Right ventricle myocardium superior (tissue), 1 donor: ENCODE data around the gene TEAD2. TPM values are rescaled to one million over a fixed set of nuclear protein-coding genes. Genes with fewer than 3 reads are reported as not detected.
"Not testable (repeated sequence)": the region's sequence is repeated elsewhere in the genome, so short reads cannot be mapped to it uniquely, and the experiment has no call there.

ENCODE experiments used
- ATAC-seq: fragments of 200-7000 bp; cut with Tn5 transposase; one replicate; pipeline ENCODE4 v1.9.1; 2020; ENCODE audit warnings: mild to moderate bottlenecking; ENCODE audit not compliant: poor library complexity
- DNase-seq: peaks from one replicate; pipeline ENCODE4 v3.0.0-alpha.2; 2020
- intact Hi-C: fragments of 100-400 bp; cut with DNase I; formaldehyde crosslinking; loops from one replicate; pipeline ENCODE4 v1.11.2; 2022
- total RNA-seq: library from RNA; stranded (reverse); fragmentation: NEBNext Ultra II Directional; extraction: Animal tissue kit (Norgen Biotek cat#: 25700); gene quantifications from one replicate; pipeline ENCODE4 v1.2.1, GENCODE V29; 2021
- donor health status: DM: no; HTN: yes; CAD: no; lungs with severe emphysema.

TEAD2 gene
- total RNA-seq, 1 donor from 2014 or later: 57.9 TPM

DNA sequence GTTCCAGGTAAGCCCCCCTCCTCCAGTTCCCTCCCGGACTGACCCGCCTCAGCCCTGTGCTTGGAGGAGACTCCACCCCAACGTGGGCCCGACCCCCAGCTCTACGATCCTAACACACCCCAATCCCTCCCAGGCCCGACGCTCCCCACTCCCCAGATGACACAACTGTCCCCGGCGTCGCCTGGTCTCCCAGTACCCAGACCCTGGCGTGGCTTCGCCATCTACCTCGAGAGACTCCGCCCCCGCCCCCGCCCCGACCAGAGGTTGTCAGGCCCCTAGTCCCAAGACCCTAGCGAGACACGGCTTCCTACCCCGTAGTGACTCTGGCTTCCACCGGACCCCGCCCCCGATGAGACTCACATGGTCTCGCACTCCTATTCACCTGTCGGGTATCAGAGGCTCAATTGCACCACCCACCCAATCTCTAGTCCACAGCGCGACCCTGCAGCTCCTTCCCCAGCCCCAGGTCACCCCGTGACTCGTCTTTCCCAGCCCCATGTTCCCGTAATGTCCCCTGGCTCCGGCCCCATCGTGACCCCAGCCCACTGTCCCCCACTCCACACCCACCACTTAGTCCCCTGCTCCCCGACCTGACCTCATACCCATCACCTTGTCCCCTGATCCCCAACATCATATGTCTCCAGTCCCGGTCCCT lies 24.1 kb downstream of the TEAD2 start:
- ATAC-seq (no peak), DNase-seq (no peak)
- intact Hi-C loops: no loop called here

DNA sequence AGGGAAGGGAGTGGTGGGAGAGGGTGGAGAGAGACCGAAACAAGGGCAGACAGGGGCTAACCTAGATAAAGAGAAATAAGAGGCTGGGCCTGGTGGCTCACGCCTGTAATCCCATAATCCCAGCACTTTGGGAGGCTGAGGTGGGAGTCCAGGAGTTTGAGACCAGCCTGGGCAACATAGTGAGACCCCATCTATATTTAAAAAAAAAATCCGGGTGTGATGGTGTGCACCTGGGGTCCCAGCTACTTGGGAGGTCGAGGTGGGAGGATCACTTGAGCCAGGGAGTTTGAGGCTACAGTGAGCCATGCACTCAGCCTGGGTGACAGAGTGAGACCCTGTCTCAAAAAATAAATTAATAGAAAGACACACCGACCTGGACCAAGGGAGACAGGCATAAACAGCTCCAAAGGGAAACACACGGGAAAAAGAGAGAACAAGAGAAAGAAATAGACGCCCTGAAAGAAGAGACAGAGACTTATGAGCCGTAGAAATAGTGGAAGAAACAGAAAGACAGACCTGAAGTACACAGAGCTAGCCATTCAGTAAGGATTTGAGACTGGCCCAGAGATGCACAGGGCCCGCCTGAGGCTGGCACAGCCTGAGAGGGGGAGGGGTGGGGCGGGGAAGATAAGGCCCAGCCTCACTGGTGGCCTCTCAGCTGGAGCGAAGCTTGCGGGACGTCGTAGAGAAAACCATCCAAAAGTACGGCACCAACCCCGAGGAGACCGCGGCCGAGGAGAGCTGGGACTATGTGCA lies 24.8 kb downstream of the TEAD2 start:
- DNase-seq (no peak), ATAC-seq (no peak)
- intact Hi-C loops: no loop called here

DNA sequence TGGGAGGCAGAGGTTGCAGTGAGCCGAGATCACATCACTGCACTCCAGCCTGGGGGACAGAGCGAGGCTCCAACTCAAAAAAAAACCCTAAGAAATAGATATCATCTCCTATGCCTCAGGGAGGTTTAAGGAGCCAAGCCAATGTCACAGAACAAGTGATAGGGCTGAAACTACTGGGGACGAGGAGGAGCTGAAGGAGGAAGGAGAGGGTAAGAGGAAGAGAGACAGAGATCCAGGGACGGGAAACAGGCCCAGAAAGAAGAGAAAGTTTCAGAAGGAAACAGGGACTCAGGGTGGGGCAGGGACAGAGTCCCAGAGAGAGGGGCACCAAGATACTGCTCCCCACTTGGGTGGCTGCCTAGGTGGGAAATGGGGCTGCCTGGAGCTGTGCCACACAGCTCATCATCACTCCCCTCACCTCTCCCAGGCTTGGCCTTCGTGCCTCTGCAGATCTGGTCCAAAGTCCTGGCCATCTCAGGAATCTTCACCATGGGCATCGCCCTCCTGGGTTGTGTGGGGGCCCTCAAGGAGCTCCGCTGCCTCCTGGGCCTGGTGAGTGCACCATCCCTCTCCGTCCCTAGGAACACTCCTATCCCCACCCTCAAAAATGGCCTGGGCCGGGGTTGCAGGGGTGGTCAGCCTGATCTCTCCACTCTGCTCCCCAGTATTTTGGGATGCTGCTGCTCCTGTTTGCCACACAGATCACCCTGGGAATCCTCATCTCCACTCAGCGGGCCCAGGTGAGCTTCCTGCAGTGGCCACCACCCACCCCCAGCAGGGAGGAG lies 25.5 kb downstream of the TEAD2 start:
- intact Hi-C loops: no loop called here
- DNase-seq: no peak
- ATAC-seq: no peak

DNA sequence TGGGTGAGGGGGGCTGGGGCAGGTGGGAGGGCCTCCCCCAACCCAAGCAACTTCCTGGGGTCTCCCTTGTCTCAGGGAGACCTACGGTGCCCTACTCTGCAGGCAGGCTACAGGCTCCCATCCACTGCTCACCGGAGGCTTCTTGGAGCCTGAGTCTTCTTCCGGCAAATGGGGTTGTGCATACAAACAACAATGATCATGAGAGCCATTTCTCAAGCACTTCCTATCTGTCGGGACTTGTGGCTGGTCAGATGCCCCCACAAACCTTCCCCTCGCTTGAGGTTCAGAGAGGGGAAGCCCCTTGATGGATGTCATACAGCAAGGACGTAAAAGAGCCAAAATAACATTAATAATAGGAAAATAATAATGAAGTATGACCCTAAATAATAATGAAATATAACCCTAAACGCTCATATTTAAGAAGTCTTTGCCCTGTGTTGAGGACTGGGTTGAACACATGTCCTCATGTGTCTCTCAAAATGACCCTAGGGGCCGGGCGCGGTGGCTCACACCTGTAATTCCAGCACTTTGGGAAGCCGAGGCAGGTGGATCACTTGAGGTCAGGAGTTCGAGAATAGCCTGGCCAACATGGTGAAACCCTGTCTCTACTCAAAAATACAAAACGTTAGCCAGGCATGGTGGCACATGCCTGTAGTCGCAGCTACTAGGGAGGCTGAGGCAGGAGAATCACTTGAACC lies 26.3 kb downstream of the TEAD2 start:
- DNase-seq: no peak
- ATAC-seq: no peak
- intact Hi-C loops: no loop called here

DNA sequence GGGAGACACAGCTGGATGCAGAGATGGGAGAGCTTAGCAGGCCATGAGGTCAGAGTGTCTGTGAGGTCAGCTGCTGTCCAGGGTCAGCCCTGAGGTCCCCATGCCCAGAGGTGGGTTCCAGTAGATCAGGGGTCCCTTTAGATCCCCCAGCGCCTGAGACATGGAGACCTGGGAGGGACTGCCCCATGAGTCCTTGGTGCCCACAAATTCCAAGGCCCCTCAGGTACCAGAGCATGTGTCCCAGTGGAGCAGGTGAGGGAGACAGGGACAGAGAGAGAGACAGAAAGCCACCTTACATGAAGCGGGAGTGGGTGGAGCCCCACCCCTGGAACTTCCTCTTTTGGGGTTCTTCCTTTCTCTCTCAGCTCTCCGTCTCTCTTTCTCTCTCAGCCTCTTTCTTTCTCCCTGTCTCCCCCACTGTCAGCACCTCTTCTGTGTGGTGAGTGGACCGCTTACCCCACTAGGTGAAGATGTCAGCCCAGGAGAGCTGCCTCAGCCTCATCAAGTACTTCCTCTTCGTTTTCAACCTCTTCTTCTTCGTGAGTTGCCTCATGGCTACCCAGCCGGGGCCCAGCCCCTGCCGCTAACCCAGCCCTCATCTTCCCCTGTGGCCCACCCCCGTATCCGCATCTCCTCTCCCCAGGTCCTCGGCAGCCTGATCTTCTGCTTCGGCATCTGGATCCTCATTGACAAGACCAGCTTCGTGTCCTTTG lies 27.0 kb downstream of the TEAD2 start, which contains the start of gene CD37:
CD37 (plus strand) TSS at position 336 of the 713 bp plus-strand sequence; CDS start at position 471, 135 bp downstream.
- intact Hi-C loops: no loop called here
- ATAC-seq: no peak
- peak; percentile 56 for DNase-seq

DNA sequence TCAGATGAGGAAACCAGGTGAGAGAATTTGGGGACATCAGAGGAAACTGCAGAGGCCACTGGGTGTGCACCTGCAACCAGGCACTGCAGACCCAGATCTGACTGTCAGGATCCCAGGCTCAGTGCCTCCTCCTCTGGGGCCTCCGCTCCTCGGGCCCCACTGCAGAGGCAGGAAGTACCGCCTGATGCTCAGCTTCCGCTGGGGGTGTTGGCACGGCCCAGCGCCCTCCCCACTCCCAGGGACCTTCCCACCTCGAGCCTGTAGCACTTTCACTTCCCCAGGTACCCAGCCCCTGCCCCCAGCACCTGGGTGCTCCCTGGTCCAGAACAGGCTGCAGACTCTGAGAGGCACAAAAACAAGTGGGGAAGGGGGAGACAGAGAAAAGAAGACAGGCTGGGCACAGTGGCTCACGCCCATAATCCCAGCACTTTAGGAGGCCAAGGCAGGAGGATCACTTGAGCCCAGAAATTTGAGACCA lies 28.4 kb downstream of the TEAD2 start:
- peak; percentile 7 for ATAC-seq

DNA sequence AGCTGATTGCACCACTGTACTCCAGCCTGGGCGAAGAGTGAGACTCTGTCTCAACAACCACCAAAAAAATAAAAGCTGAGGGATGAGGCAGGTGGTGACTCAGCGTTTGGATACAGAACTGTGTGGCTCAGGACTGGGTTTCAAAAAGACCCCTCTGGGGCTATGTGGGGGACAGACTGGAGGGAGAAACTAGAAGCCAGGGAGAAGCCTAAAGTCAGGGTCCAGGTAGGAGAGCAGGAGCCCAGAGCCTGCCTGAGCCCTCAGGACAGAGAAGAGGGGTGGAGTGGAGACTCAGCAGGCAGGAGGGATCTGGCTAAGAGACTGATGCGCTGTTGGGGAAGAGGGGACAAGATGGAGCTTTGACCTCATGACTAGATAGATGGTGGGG lies 28.8 kb downstream of the TEAD2 start:
- ATAC-seq: no peak
- intact Hi-C loops: no loop called here

More for the DNA sequence above, 28.4 kb downstream of the TEAD2 start:
- intact Hi-C loops: no loop called here
- DNase-seq: no peak

DNA sequence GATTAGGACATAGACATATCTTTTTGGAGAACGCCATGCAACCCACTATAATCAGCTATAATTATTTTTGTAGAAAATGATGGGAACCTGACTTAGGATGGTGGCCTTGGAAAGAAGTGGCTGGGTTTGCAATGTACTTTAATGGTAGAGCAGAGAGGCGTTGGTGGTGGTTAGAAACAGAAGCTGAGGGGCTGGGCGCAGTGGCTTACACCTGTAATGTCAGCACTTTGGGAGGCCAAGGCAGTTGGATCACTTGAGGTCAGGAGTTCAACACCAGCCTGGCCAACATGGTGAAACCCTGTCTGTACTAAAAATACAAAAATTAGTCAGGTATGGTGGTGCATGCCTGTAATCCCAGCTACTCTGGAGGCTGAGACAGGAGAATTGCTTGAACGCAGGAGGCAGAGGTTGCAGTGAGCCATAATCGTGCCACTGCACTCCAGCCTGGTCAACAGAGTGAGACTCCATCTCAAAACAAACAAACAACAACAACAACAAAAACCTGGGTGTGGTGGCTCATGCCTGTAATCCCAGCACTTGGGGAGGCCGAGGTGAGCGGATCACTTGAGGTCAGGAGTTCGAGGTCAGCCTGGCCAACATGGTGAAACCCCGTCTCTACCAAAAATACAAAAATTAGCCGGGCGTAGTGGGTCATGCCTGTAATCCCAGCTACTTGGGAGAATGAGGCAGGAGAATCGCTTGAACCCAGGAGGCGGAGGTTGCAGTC lies 29.4 kb downstream of the TEAD2 start:
- intact Hi-C loops, ATAC-seq, DNase-seq: not testable (repeated sequence)

More for the DNA sequence above, 28.8 kb downstream of the TEAD2 start:
- DNase-seq: no peak

DNA sequence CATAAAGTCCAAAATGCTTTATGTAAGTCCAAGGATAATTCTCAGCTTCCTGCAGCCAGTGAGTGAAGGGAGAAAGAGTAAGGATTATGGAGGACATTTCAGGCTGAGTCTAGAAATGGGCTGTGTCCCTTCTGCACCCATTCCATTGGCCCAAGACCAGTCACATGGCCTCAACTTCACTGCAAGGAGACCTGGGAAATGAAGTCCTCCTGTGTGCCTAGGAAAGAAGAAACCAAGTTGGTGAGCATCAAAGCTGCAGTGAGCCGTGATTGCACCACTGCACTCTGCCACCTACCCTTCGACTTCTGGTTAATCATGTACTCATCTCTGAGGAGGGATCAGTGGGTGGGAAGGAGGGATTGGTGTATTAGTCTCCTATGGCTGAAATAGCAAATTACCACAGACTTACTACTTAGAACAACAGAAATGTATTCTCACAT lies 30.6 kb downstream of the TEAD2 start:
- intact Hi-C loops: no loop called here

DNA sequence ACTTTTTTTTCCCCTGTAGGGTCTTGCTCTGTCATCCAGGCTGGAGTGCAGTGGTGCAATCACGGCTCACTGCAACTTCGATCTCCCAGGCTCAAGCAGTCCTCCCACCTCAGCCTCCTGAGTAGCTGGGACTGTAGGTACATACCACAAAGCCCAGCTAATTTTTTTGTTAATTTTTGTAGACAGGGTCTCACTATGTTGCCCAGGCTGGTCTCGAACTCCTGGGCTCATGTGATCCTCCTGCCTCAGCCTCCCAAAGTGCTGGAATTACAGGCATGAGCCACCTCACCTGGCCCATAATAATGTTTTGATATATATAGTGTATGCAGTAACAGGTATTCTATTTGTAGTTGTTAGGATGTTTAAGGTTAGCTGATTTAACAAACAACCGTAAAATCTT lies 31.0 kb downstream of the TEAD2 start:
- ATAC-seq, DNase-seq, intact Hi-C loops: not testable (repeated sequence)

More for the DNA sequence above, 30.6 kb downstream of the TEAD2 start:
- no peak for DNase-seq
- peak; percentile 73 for ATAC-seq

DNA sequence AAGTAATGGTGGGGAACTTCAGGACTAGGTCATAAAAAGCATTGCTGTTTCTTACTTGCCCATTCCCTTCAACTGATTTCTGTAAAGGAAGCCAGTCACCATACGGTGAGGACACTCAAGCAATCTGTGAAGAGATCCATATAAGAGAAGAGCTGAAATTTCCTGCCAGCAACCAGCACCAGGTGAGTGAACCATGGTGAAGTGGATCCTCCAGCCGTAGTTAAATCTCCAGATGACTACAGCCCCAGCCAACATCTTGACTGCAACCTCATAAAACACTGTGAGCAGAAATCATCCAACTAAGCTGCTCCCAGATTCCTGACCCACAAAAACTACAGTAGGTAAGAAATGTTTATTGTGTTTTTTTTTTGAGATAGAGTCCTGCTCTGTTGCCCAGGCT lies 33.5 kb downstream of the TEAD2 start:
- DNase-seq (no peak), ATAC-seq (no peak)
- intact Hi-C loops: no loop called here

DNA sequence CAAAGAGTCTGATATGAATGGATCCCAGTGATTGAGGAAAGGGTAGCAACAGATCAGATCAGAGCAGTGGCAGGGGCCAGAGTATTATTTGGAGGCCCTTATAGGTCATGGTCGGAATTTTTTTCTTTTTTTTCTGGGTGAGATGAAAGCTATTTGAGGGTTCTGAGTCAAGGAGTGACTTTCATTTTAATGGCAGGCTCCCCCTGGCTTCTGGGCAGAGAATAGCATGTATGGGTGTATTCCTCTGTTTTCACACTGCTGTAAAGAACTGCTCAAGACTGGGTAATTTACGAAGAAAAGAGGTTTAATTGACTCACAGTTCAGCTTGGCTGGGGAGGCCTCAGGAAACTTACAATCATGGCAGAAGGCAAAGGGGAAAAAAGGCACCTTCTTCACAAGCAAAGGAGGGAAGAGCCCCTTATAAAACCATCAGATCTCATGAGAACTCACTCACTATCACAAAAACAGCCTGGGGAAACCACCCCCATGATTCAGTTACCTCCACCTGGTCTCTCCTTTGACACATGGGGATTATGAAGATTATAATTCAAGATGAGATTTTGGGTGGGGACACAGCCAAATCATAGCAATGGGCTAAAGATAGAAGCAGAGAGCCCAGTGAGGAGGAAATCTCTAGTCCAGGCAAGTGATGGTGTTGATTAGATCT lies 34.2 kb downstream of the TEAD2 start:
- ATAC-seq (no peak), DNase-seq (no peak)
- intact Hi-C loops: no loop called here

DNA sequence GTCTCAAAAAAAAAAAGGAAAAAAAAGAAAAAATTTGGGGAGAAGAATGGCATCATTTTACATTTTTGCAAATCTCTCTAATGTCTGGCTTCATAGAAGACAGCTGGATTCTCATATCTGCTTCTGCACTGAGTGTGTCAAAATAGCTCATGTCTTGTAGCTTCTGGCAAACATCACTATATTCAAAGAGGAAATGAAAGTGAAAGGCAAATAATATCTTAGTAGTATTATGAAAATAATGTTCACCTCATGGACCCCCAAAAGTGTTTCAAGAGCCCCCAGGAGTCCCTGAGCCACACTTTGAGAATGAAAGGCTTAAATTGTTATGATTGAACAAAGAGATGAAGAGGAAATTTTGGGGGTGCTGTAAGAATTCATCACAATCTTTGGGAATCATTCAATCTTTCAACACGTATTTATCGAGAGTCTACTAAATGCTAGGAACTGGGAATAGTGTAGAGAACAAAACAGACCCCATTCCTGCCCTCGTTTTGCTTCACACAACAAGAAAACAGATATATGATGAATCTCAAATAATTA lies 36.0 kb downstream of the TEAD2 start:
- no peak for DNase-seq
- intact Hi-C loops: no loop called here
- no peak for ATAC-seq

DNA sequence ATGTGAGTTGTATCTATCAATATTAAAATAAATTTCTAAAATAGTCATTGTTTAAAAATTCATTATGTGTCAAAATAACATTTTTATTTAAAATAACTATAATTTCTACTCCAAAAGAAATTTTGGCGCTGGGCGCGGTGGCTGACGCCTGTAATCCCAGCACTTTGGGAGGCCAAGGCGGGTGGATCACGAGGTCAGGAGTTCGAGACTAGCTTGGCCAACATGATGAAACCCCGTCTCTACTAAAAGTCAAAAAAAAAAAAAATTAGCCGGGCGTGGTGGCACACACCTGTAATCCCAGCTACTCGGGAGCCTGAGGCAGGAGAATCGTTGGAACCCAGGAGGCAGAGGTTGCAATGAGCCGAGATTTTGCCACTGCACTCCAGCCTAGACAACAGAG lies 36.5 kb downstream of the TEAD2 start:
- ATAC-seq, intact Hi-C loops: not testable (repeated sequence)

DNA sequence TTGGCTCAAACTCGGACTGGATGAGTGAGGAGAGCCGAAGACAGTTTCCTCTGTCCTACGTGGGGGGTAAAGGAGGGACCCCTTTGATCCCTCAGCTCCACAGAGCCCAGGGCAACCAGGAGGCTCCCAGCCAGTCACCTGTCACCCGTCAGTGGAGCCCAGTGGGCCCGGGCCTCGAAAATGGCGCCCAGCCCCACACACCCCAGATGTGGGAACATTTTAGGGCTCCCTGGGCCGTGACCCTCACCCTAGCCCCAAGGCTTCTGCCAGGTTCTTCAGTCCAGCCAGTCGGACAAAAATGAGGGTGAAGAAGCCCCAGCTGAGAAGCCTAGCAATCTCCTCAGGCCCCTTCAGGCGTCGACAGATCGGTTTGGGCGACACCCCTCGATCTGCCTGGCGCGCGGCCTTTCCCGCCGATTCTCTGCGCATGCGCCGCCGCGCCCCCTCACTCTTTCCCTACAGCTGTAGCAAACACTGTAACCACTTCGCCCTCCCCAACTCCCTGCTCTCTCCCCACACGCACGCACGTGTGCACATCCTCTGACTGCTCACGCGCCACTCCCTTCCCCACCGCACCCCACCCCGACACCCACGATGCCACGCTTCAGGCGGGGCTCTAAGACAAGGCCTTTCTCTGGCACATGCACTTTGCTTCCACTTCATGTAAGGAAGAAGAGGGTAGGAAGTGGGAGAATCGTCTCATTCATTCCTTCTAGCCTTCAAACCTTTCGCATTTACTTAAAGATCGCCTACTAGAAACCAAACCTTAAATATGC lies 37.2 kb downstream of the TEAD2 start, which contains the start of gene SLC6A16:
SLC6A16 (minus strand) TSS at position 391 of the 776 bp plus-strand sequence. CDS start 13,844 bp downstream, outside the sequence.
- no peak for DNase-seq
- ATAC-seq: no peak
- intact Hi-C loops: no loop called here

More for the DNA sequence above, 36.5 kb downstream of the TEAD2 start:
- DNase-seq: not testable (repeated sequence)

DNA sequence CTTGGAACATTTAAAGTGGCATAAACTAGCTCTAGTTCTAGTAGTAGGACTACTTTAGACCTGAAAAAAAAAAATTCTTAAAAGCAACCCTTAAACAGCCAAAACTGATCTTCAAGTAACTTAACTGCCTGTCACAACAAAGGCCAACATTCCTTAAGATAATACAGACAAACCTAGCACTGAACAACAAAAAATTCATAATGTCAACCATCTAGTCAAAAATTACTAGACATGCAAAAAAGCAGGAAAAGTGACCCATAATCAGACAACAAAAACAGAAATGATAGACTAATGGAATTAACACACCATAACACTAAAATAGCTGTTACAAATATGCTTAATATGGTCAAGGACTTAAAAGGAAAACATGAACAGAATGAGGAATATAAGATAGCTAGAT lies 43.9 kb downstream of the TEAD2 start:
- intact Hi-C loops: no loop called here
- DNase-seq (no peak), ATAC-seq (no peak)
